SU-DHL-6 (cell line): Measurements from ENCODE around the gene SACM1L.

Source experiments
- EZH2phosphoT487 ChIP-seq: fragments of 200-600 bp; sonication (generic), shearing (Covaris generic); conservative IDR thresholded peaks from 2 replicates; pipeline ENCODE4 v1.6.1; 2018; ENCODE audit warnings: mild to moderate bottlenecking, antibody characterized with exemption, low read length, moderate library complexity, mixed read lengths
- TF ChIP-seq, protein P1 (sequence below): fragments of 200-600 bp; sonication (generic); IDR thresholded peaks from one replicate; pipeline ENCODE4 v1.5.1; 2017; ENCODE audit warnings: antibody characterized with exemption, mild to moderate bottlenecking, low read length, moderate library complexity; ENCODE audit not compliant: insufficient read depth, poor library complexity, severe bottlenecking

DNA sequence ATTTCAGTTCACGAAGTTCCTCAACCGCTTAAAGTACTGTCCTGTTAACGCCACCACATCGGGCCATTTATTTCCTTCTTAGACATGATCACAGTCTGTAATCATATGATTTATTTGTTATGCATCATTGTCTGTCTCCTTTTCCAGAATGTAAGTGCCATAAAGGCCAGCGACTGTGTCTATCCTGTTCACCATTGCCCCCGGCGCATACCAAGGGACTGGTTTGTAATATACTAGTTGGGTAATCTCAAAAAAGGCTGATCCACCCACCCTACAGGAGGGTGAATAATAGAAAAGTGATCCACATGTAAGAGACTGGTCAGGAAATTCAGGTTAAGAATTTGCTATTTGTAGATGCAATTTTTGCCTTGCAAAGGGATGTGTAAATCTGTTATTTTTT is 65.3 kb downstream of the SACM1L start:
- TF ChIP-seq, protein P1, sequence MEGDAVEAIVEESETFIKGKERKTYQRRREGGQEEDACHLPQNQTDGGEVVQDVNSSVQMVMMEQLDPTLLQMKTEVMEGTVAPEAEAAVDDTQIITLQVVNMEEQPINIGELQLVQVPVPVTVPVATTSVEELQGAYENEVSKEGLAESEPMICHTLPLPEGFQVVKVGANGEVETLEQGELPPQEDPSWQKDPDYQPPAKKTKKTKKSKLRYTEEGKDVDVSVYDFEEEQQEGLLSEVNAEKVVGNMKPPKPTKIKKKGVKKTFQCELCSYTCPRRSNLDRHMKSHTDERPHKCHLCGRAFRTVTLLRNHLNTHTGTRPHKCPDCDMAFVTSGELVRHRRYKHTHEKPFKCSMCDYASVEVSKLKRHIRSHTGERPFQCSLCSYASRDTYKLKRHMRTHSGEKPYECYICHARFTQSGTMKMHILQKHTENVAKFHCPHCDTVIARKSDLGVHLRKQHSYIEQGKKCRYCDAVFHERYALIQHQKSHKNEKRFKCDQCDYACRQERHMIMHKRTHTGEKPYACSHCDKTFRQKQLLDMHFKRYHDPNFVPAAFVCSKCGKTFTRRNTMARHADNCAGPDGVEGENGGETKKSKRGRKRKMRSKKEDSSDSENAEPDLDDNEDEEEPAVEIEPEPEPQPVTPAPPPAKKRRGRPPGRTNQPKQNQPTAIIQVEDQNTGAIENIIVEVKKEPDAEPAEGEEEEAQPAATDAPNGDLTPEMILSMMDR: no peak
- TF ChIP-seq EZH2phosphoT487: no peak
